ENCODE results near the gene MAP1LC3B. TPM values are rescaled to one million over a fixed set of nuclear protein-coding genes. Genes with fewer than 3 reads are reported as not detected.

The MAP1LC3B gene
- total RNA-seq, 1 donor from 2014 or later, result 189 TPM

DNA sequence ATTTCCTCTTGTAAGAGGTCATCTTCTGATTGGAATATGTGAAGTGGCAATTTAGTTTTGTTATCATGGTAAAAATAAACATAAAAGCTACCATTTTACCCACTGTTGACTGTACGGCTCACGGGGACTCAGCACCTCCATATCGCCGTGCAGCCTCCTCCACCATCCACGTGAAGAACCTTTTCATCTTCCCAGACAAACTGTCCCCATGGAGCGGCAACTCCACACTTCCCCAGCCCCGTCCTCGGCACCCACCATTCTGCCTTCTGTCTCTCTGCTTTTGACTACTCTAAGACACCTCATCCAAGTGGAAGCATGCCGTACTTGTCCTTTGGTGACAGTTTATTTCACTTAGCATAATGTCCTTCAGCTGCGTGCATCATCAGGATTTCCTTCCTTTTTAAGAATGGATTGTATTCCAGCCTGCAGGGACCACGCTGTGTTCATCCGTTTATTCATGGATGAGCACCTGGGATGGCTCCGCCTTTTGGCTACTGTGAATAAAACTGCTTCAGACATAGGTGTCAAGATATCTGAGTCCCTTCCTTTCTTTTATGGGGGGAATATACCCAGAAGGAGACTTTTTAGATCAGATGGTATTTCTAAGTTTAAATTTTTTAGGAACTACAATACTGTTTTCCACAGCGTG is 22.9 kb upstream of the MAP1LC3B start:
- Mint-ChIP-seq H3K36me3 (ENCODE audit: low read depth) (no peaks in the 10 kb centered on the region), H3K4me1 (ENCODE audit: low read depth) (peaks cover 3% of the 10 kb centered on the region), H3K9me3 (ENCODE audit: low read depth) (no peaks in the 10 kb centered on the region), H3K27me3 (ENCODE audit: low read depth) (no peaks in the 10 kb centered on the region), H3K27ac (ENCODE audit: unreplicated experiment) (no peak overlapping the region), H3K4me3 (ENCODE audit: unreplicated experiment) (no peak overlapping the region)
- DNase-seq (ENCODE audit: low spot score), result peak; percentile 66
- no peak for TF ChIP-seq CTCF (IDR thresholded peaks at IDR 0.05)

- Mint-ChIP-seq H3K9me3 (ENCODE audit: low read depth) (no peaks in the 10 kb centered on the region), H3K4me3 (ENCODE audit: unreplicated experiment) (no peak overlapping the region), H3K36me3 (ENCODE audit: low read depth) (no peaks in the 10 kb centered on the region), H3K4me1 (ENCODE audit: low read depth) (peaks cover 3% of the 10 kb centered on the region), H3K27me3 (ENCODE audit: low read depth) (no peaks in the 10 kb centered on the region), H3K27ac (ENCODE audit: unreplicated experiment) (no peak overlapping the region)
- no peak for TF ChIP-seq CTCF (IDR thresholded peaks at IDR 0.05)
- peak; percentile 67 for DNase-seq (ENCODE audit: low spot score)
Observed at GRCh38 chr16:87369796-87370719, 22.1 kb upstream of the MAP1LC3B start.

- H3K9me3 Mint-ChIP-seq (ENCODE audit: low read depth), result no peaks in the 10 kb centered on the region
- no peaks in the 10 kb centered on the region for H3K27me3 Mint-ChIP-seq (ENCODE audit: low read depth)
- no peak for TF ChIP-seq CTCF (IDR thresholded peaks at IDR 0.05)
- peaks cover 13% of the 10 kb centered on the region for H3K4me1 Mint-ChIP-seq (ENCODE audit: low read depth)
- DNase-seq (ENCODE audit: low spot score), result no peak
- H3K36me3 Mint-ChIP-seq (ENCODE audit: low read depth), result no peaks in the 10 kb centered on the region
- H3K27ac Mint-ChIP-seq (ENCODE audit: unreplicated experiment), result no peak overlapping the region
- no peak overlapping the region for H3K4me3 Mint-ChIP-seq (ENCODE audit: unreplicated experiment)
Observed at GRCh38 chr16:87371261-87371866, 20.8 kb upstream of the MAP1LC3B start.

DNA sequence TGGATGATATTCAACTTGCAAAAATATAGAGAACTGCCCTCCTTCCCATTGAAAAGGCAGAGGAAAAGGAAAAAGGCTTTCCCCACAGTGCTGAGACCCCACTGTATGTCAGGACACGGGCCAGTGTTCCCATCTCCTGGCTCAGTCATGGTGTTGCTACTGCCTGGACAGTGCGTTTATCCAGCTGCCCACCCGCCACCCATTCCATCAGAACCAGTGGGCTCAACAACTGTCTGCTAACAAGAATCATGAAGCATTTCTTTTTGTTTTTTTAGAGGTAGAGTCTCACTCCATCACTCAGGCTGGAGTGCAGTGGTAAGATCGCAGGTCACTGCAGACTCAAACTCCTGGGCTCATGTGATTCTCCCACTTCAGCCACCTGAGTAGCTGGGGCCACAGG is 19.8 kb upstream of the MAP1LC3B start:
- no peak for TF ChIP-seq CTCF (IDR thresholded peaks at IDR 0.05)
- no peak overlapping the region for H3K27ac Mint-ChIP-seq (ENCODE audit: unreplicated experiment)
- H3K36me3 Mint-ChIP-seq (ENCODE audit: low read depth), result no peaks in the 10 kb centered on the region
- H3K4me3 Mint-ChIP-seq (ENCODE audit: unreplicated experiment), result no peak overlapping the region
- no peaks in the 10 kb centered on the region for H3K9me3 Mint-ChIP-seq (ENCODE audit: low read depth)
- peaks cover 18% of the 10 kb centered on the region for H3K4me1 Mint-ChIP-seq (ENCODE audit: low read depth)
- H3K27me3 Mint-ChIP-seq (ENCODE audit: low read depth), result no peaks in the 10 kb centered on the region
- DNase-seq (ENCODE audit: low spot score), result peak; percentile 25

DNA sequence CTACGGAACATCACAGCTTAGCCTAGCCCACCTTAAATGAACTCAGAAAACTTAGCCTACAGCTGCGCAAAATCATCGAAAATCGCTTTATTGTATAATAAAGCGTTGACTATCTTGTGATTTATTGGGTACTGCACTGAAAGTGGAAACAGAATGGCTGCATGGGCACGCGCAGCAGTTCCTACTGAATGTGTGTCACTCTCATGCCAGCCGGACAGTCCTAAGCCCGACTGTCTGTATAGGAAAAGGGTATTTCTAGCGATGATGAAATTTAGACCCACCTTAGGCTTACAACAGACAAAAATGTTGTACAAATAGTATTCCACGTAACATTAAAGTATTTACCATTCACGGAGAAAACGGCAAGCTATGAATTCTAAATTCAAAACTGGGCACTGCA is 17.8 kb upstream of the MAP1LC3B start:
- H3K9me3 Mint-ChIP-seq (ENCODE audit: low read depth), result no peaks in the 10 kb centered on the region
- peaks cover 22% of the 10 kb centered on the region for H3K4me1 Mint-ChIP-seq (ENCODE audit: low read depth)
- H3K27me3 Mint-ChIP-seq (ENCODE audit: low read depth), result no peaks in the 10 kb centered on the region
- H3K36me3 Mint-ChIP-seq (ENCODE audit: low read depth), result no peaks in the 10 kb centered on the region
- TF ChIP-seq CTCF (IDR thresholded peaks at IDR 0.05), result no peak
- no peak overlapping the region for H3K27ac Mint-ChIP-seq (ENCODE audit: unreplicated experiment)
- peak; percentile 33 for DNase-seq (ENCODE audit: low spot score)
- no peak overlapping the region for H3K4me3 Mint-ChIP-seq (ENCODE audit: unreplicated experiment)

Measured in chondrocyte (in vitro differentiated cells).